GM12891 (cell line): ENCODE data around the gene PCTP.

Experiments used
- DNase-seq: peaks from one replicate; pipeline ENCODE4 v3.0.0; 2011; ENCODE audit warnings: low spot score; ENCODE audit not compliant: insufficient read length
- FAIRE-seq: peaks from 2 replicates; lab custom pipeline; 2011; peaks lifted over from hg19 to GRCh38; lab: Jason Lieb, UNC
- PAX5 ChIP-seq: IDR thresholded peaks from 2 replicates; pipeline ENCODE4 v1.6.1; 2011; ENCODE audit warnings: low read length, moderate library complexity, mild to moderate bottlenecking; ENCODE audit not compliant: insufficient read depth, severe bottlenecking
- POLR2A ChIP-seq: IDR thresholded peaks from 2 replicates; pipeline ENCODE4 v1.6.1; 2011; ENCODE audit warnings: low read depth, low read length, control low read depth
- POLR2AphosphoS5 ChIP-seq: IDR thresholded peaks from 2 replicates; pipeline ENCODE4 v1.6.1; 2011; ENCODE audit warnings: low read depth, low read length, control low read depth
- POU2F2 ChIP-seq: IDR thresholded peaks from 2 replicates; pipeline ENCODE4 v1.6.1; 2011; ENCODE audit warnings: low read depth, mild to moderate bottlenecking, control low read depth, low read length, moderate library complexity
- SPI1 ChIP-seq: IDR thresholded peaks from 2 replicates; pipeline ENCODE4 v1.6.1; 2011; ENCODE audit warnings: low read depth, low read length, control low read depth
- TAF1 ChIP-seq: IDR thresholded peaks from 2 replicates; pipeline ENCODE4 v1.6.1; 2011; ENCODE audit warnings: low read depth, low read length, control low read depth

The PCTP gene

DNA sequence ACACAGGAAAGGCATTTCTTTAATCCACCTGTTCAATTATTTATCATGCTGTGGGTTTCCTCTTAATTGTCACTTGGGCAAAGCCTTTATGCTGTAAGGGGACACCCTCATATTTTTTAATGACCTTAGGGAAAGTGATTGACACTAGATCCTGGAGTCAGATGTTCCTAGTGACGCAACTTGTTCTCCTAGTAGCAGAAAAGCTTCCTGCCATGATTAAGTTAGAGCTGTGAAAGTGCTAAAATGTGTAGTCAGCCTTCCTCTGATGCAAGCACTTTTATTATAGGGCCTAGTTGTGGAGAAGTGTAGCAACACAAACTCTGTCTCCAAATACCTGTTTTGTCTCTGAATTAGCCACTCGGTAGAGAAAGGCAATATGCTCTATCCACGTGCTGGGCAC, 40.4 kb upstream of the PCTP start:
- no peak for FAIRE-seq
- no peak for TF ChIP-seq SPI1
- no peak for TF ChIP-seq POLR2A
- no peak for TF ChIP-seq POU2F2
- no peak for TF ChIP-seq TAF1
- no peak for TF ChIP-seq POLR2AphosphoS5
- TF ChIP-seq PAX5, result no peak
- DNase-seq, result no peak

DNA sequence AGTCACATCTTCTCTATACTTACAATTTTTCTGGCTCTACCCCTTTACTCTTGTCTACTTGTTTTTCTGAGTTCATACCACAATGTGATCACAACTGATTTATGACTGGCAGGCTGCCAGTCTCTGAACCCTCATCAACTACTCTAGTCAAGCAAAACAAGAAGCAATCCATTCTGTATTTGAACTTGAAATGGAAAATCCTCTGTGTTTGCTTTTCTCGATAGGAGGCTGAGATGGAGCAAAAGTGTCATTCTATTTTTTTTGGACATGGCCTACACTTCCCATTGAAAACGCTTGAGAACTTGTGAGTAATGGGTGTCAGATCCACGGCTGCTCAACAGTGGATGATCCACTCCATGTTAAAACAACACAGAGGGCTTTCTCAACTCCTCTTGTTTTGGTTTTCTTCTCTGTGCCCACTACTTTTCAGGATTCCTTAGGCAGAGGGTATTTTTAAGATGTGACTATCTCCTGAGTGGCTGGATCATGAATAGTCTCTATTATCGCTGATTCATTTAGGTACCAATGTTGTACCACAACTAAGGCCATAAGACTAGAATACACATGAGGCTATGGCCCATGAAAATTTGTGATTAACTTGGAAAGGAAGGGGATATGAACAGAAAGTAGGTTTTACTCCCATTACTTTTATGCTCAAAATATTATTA, 39.9 kb upstream of the PCTP start:
- TF ChIP-seq POLR2A (no peak), POU2F2 (no peak)
- DNase-seq, result no peak

DNA sequence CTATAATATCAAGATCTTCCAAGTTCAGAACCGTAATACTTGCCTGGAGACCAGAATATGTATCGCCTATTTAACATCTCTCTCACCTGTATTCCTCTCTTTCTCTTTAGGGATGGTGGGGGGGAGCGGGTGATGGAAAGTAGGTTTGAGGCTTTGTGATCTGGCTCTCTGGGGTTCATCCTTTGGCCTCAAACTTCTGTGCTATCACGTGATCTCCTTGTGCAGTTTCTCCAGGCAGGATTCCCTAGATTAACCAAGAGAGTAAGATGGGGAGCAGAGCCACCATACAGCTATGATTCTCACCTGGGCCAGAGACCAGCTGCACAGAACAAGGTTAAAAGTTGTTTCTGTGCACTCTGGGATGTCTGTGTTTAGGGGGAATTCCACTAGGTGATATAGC, 33.4 kb upstream of the PCTP start:
- no peak for TF ChIP-seq POLR2AphosphoS5
- TF ChIP-seq SPI1, result no peak

More for the DNA sequence above, 39.9 kb upstream of the PCTP start:
- FAIRE-seq, result no peak

DNA sequence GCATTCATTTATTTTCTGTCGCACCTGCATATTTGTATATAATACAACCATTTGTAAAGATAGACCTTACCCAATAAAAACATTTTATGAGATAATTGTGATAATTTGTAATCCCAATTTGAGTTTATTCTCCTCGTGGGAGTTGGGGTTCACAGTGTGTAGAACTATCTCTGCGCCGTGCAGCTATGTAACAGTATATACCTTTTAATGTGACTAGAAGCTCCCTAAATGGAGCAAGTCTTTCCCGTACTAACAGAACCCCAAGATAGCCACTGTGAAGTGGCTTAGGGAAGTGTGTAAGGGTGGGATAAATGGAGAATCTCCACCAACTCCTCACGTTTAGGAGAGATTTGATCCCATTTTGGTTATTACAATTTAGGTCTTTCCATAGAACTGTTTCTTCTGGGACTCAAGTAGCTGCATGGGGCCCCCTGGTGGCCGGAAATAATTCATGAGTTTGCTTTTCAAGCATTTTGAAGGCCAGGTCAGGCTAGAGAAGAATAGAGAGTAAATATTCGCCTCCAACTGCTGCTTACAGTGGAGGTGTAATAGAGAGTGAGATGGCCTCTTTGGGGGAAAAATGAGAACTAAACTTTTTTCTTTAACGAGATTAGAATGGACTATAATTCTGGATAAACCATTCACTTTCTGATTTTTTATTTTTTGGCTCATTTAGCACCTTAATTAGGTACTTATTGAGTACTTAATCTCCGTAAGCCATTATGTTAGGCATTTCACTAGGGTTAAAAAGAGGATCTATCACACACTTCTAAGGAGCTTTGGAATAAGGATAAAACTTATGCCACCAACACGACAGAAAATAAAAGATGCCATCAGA, 32.7 kb upstream of the PCTP start:
- FAIRE-seq (no peak), DNase-seq (no peak)
- no peak for TF ChIP-seq POLR2AphosphoS5
- no peak for TF ChIP-seq SPI1
- no peak for TF ChIP-seq POLR2A

More for the DNA sequence above, 33.4 kb upstream of the PCTP start:
- no peak for DNase-seq
- FAIRE-seq, result no peak

DNA sequence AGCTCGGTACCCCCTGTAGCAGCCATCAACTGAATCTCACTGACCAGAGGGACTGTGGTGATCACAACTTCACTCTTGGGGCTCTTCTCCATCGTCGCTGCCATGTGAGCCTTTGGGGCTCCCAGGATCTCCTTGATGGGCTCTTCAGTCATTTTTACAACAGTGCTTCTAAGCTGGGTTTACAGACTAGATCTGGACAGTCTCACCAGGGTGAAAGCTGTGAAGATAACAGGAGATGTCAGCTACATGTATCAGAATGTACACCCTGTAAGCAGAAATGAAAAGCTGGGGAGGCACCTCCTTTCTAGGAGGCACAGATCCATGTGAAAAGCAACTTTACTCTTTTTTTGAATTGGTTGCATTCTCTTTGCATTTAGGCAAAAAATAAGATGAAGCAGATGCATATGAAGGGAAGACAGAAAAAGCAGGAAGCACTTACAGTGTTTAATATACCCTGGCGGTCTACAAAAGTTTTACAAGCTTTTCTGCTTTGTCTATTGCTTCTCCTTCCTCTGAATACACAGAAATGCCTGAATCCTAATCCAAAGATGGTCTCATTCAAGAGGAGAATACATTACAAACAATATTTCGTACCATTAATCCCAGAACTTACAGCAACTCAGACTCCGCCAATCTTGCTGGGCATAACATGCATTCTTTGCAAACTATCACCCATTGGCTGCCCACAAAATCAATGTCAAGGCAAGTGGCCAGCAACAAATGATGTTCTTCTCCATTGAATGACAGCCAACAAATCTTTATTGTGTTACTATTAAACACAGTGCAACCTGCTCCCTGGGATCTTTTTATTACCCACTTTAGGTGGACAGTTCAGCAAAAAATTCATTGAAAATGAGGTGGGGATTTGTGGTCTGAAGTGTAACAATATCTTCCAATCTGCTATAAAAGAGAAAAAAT, 29.7 kb upstream of the PCTP start:
- FAIRE-seq (no peak), DNase-seq (no peak)
- TF ChIP-seq TAF1 (no peak), POLR2AphosphoS5 (no peak)

DNA sequence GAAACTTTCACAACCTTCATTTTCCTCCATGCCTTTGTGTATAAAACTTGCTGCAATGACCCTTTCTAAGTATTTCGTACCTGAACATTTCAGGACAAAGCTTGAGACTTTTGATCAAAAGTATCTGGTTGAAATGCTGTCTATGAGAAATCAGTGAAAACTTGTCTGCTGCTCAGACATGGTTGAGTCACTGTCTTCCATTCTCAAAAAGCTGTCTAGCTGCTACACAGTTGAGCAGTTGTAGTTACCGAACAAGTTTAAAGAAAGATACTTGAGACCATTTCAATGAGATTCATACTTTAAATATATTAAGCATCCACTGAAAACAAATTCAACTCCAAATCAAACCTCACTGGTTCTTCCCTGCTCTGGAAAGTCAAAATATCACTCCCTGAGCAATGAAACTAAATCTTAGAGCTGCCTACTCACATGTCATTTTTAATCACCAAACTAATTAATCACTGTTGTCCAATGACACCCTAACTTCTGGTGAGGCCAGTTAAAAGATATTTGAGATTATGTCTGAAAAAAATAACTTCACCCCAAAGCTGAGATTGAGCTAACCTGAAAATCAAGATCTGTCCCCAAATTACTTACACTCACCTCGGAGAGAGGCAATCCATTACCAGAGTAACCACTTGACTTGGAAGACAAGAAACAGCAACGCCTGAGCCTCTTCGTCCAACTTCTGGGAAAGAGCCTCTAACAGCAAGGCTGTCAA, 28.7 kb upstream of the PCTP start:
- FAIRE-seq (no peak), DNase-seq (no peak)
- TF ChIP-seq POLR2A, result no peak
- no peak for TF ChIP-seq PAX5
- no peak for TF ChIP-seq SPI1
- TF ChIP-seq TAF1, result no peak
- no peak for TF ChIP-seq POU2F2
- no peak for TF ChIP-seq POLR2AphosphoS5

DNA sequence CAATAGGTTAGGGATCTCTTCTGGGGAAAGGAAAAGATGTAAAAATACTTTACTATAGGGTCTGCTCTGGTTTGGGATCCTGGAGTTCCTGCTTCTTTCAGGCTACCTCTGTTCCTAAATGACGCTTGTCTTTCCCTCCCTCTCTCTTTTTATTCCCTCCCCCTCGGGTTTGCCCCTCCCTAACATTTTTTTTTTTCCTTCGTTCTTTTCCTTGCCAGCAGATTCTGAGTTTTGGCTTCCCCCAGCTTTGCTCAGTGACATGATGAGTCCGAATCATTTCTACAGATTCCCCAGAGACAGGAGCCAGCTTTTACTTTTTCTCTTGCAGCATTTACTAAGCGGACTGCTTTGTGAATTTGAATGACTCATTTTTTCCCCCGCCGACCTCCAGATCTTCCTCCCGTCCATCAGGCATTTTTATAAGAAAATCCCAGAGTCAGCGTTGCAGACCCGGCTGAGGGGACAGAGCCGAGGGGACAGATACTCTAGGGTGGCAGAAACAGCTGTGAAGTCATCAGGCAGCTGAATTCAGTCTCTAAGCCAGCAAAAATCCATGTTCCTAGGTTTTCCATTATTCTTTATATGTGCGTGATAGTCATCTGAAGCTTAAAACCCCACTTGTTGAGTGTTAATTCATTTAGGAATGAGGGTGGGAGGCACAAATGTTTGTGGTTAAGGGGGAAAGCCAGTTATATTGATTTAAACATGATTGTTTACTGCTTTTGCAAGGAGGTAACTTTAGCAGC, 27.9 kb upstream of the PCTP start, which contains the start of gene TMEM100:
TSS of gene TMEM100 (minus strand) at position 123 of the 746 bp plus-strand sequence. CDS start 1,794 bp downstream, outside the sequence.
- DNase-seq (no peak), FAIRE-seq (no peak)
- TF ChIP-seq POLR2AphosphoS5 (no peak), POU2F2 (no peak), SPI1 (no peak), PAX5 (no peak), POLR2A (no peak), TAF1 (no peak)

DNA sequence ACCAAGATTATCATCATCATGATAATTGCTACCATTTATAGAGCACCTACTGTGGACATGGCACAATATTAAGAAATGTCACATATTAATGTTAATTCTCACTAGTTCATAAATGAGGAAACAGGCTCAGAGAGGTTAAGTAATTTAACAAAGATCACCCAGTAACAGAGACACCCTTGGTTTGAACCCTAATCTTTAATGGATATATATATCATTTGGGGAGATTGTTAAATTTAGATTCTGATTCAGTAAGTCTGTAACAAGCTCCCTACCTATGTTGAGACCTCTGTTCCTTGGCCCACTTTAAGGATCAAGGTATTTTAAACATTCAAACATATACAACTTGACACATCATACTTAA, 27.4 kb upstream of the PCTP start:
- FAIRE-seq (no peak), DNase-seq (no peak)
- TF ChIP-seq TAF1 (no peak), SPI1 (no peak), POLR2A (no peak), POU2F2 (no peak), PAX5 (no peak), POLR2AphosphoS5 (no peak)
